GM21529 (cell line): Measurements from ENCODE around the gene MYO5B.
A peak's percentile ranks its signal among the peaks of the same experiment; 100 is the strongest.
"Not testable (repeated sequence)": the region's sequence is repeated elsewhere in the genome, so short reads cannot be mapped to it uniquely, and the experiment has no call there.

ENCODE experiments used
- ATAC-seq: cut with Tn5 transposase; IDR thresholded peaks from one replicate; pipeline ENCODE4 v1.9.1; 2021; ENCODE audit not compliant: unreplicated experiment

Gene MYO5B

GRCh38 chr18:50107468-50107977, 87.4 kb downstream of the MYO5B start:
- ATAC-seq: no peak

- ATAC-seq: no peak
Observed at GRCh38 chr18:50105027-50105426, 89.9 kb downstream of the MYO5B start.

GRCh38 chr18:50104421-50104820, 90.5 kb downstream of the MYO5B start:
- no peak for ATAC-seq

- peak; percentile 78 for ATAC-seq
Observed at GRCh38 chr18:50099725-50100407, 95.1 kb downstream of the MYO5B start.

- ATAC-seq: peak; percentile 53
Observed at GRCh38 chr18:50097702-50098101, 97.2 kb downstream of the MYO5B start.

GRCh38 chr18:50096766-50097435, 98.0 kb downstream of the MYO5B start:
- ATAC-seq: no peak

GRCh38 chr18:50094786-50095185, 100.2 kb downstream of the MYO5B start:
- ATAC-seq: not testable (repeated sequence)

- no peak for ATAC-seq
Observed at GRCh38 chr18:50094221-50094773, 100.7 kb downstream of the MYO5B start.

GRCh38 chr18:50093366-50094064, 101.4 kb downstream of the MYO5B start:
- no peak for ATAC-seq

GRCh38 chr18:50092245-50092805, 102.6 kb downstream of the MYO5B start:
- no peak for ATAC-seq

GRCh38 chr18:50091509-50092244, 103.3 kb downstream of the MYO5B start:
- ATAC-seq: no peak

GRCh38 chr18:50090370-50091312, 104.3 kb downstream of the MYO5B start:
- no peak for ATAC-seq

- no peak for ATAC-seq
Observed at GRCh38 chr18:50089702-50090101, 105.2 kb downstream of the MYO5B start.

GRCh38 chr18:50083708-50084107, 111.2 kb downstream of the MYO5B start:
- no peak for ATAC-seq

GRCh38 chr18:50080932-50081560, 113.9 kb downstream of the MYO5B start:
- no peak for ATAC-seq

- ATAC-seq: no peak
Observed at GRCh38 chr18:50080316-50080715, 114.6 kb downstream of the MYO5B start.

GRCh38 chr18:50079571-50080295, 115.2 kb downstream of the MYO5B start:
- ATAC-seq: no peak

GRCh38 chr18:50076277-50076676, 118.7 kb downstream of the MYO5B start:
- no peak for ATAC-seq
